ENCODE results near the gene CAPN7.

Gene CAPN7

DNA sequence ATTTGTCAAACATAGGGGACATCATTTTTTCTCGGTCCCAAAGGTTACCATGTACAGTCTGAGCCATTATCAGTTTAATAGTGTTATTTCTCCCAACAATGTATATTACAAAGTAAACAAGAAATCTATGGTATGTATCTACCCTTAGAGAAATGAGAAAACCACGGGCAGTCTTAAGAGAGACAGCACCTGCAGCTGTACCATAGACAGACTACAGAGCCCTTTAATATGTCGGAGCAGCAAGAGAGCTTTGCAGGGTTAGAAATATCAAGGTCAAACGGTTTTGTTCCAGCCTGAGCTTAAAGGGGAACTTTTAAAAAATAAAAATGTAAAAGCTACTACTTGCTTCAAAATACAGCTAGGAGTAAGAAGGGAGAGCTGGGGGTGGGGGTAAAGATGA lies 73.2 kb downstream of the CAPN7 start:
- no peak for DNase-seq

DNA sequence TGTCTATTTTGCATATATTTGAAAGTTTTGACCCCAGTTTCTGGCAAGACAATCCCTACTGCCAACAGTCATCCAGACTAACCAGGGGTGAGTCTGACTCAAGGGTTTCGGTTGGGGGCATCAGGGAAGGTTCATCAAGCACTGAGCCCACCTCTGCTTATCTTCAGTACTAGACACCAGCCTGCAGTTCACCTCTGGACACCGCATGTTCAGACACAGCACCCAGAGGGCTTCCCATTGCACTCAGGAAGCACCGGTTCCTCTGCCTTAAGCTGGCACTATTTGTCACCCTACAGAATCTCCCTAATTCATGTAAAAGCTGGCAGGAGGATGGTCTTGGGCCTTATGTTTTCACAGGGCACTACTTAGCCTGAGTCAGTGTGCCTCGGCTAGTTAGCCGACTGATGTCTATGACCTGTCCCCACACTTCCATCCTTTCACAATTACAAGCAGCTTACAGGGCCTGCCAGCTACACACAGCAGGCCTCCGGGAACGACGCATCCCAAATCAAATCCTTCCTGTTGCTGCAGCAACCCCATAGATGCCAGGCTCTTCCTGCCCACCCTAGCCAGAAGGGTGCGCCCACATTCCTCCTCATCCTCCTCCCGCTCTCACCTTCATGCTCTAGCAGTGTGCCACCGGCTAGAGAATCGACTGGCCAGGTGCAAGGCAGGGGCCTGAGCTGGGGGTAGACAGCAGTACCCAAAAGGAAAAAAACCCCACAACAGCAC lies 73.8 kb downstream of the CAPN7 start:
- no peak for DNase-seq

GRCh38 chr3:15280853-15281532 lies 74.9 kb downstream of the CAPN7 start:
- DNase-seq = no peak

DNA sequence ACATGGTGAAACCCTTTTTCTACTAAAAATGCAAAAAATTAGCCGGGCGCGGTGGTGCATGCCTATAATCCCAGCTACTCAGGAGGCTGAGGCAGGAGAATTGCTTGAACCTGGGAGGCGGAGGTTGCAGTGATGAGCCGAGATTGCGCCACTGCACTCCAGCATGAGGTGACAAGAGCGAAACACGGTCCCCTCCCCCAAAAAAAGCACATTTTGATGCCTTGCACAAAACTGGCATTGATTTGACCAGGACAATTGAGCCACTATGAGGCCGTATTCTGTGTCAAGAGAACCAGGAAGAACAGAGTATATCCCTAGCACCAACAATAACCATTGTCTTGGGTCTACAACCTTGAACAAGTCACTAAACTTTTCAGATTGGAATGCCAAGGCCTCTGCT lies 75.8 kb downstream of the CAPN7 start:
- no peak for DNase-seq

GRCh38 chr3:15283702-15284101 lies 77.7 kb downstream of the CAPN7 start:
- DNase-seq = no peak

DNA sequence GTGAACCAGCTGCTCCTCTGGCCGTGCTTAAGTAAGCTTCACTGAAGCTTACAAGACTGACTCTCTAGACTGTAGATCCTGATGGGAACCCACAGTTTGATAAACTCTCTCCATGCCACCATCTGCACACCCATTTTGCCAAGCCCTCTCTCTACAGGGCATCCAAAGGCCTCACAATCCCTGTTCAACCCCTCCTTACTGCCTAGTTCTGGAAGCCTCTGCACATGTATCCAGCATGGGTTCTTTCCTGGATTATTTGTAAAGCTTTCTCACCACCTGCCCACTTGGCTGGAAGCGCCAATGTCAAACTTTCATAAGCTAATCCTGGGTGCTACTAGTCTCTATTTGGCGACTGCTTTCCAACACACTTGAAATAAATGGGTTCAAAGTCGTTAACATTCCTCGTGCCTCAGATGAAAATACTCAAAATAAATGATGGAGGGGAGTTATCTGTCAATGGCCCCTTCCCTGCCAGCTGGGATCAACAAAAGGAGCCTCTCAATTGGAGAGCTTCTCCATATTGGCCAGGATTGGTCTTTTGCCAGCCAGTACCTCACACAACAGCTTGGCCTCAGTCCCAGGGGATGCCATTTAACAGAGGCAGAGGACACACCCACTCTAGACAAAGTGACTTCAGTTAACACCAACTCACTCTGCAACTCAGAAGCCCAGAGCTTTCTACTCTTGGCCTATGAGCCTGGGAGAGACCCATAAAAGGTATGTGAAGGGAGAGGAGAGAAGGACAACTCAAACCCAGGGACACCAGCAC lies 78.3 kb downstream of the CAPN7 start:
- no peak for DNase-seq

- no peak for DNase-seq
These were observed 80.0 kb downstream of the CAPN7 start for GRCh38 chr3:15286022-15286421.

DNA sequence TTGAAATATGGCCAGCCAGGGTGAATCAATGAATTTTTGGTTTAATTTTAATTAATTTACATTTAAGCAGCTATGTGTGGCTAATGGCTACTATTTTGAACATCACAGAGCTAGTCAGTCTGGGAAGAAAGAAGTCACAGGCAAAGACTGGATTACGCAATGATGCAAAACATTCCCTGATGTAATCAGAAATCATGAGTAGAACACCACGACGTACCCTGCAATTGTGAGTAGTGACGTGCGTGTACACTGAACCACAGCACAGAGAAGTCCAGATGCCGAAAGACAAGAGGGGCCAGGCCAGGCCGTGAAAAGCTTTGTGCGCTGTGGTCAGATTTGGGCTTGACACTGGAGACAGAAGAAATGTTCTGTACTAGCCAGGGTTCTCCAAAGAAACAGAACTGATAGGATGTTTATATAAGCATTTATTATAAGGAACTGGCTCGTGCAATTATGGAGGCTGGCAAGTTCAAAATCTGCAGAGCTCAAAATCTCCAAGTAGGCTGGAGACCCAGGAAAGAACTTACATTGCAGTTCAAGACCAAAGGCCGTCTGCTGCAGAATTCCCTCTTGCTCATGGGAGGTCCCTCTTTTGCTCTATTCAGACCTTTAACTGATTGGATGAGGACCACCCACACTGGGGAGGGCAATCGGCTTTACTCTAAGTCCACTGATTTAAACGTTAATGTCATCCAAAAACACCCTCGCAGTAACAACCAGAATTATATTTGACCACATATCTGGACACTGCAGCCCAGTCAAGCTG lies 81.7 kb downstream of the CAPN7 start:
- DNase-seq = no peak

GRCh38 chr3:15288331-15289035 lies 82.4 kb downstream of the CAPN7 start:
- DNase-seq = no peak

DNA sequence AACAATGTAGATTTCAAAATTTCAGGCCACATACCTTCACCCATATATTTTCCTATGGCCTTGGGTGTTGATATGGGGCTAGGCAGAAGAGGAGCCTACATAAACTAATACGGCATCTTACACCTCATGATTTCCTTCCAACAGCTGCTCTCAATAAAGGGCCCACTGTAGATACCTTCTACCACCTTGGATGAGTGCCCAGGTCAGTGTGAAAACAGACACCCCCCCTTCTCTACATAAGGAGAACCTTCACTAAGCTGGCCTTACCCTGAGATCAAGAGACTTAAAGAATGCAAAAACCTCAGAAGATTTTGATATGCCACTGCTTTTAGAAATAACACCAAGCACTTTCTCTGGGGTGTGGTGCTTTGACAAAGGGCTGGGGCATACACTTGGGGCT lies 83.6 kb downstream of the CAPN7 start:
- DNase-seq = no peak

- DNase-seq = no peak
These were observed 84.7 kb downstream of the CAPN7 start for GRCh38 chr3:15290736-15291135.

DNA sequence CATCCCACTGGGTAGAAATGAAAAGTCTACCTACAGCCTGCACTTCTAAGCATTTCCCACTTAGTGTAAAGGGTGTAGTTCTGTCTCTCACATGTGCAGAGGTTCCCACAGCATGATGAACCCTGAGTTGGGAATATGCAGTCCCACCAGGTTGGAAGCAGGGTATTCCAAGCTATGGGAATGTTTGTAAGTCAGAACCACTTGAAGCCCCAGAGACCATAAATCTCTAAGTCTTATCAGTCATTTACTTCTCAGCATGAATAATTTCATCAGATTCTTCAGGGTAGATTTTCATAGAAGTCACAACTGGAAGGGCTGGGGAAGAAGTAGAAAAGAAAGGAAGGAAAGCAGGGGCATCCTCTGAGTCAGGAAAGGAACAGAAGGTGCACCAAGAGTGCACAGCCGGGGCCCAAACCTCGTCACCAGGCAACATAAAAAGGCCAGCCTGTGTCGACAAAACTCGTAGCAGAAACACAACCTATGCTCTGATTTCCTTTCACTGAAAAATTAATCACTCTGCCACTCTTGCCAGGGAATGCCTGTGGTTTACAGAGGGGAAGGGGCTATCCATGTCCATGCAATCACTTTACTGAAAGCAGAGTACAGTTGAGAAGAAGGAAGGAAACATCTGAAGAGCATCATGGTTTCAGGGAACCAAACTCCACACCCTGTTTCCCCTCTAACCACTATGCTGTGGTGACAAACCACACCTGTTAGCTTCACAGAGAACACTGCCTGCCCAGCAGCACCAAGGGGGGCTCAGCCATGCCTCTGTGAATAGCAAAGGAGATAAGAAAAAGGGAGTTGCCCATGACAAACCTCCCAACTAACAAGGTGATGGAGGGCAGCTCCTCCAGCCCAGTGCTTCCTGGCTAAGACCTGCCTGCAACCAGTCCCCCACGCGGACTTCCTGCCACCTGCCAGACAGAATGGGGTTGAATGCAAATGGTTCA lies 85.8 kb downstream of the CAPN7 start:
- DNase-seq = peak; percentile 78

GRCh38 chr3:15292765-15293522 lies 86.9 kb downstream of the CAPN7 start:
- no peak for DNase-seq

DNA sequence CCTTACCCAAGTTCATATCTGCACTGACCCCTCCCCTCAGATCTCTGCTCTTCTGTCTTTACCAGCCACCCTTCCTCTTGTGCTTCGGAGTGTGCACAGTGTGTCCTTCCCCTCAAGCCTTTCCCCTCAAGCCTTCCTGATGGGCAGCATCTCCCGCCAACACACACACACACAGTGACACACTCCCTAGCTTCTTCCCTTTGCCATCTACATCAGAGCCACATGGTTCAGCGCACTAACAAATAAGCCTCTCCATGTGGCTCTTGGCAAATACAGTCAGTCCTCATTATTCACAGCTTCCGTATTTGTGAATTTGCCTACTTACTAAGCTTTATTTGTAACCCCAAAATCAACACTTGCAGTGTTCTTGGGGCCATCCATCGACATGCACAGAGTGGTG lies 88.9 kb downstream of the CAPN7 start:
- no peak for DNase-seq

DNA sequence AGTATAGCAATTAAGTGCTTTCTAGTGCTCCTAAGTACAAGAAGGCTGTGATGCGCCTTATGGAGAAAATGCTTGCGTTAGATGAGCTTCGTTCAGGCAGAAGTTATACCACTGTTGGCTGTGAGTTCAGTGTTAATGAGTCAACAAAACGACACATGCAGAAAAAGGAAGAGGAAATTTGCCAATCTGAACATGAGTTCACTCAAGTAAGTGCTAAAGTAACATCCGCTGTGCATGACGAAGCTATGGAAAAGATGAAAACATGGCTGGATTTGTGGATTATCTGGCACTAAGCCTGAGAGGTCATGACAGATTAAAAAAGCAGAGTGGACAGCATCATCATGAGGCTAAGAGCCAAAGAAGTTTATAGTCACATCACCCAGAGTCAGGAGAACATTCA lies 89.5 kb downstream of the CAPN7 start:
- no peak for DNase-seq

DNA sequence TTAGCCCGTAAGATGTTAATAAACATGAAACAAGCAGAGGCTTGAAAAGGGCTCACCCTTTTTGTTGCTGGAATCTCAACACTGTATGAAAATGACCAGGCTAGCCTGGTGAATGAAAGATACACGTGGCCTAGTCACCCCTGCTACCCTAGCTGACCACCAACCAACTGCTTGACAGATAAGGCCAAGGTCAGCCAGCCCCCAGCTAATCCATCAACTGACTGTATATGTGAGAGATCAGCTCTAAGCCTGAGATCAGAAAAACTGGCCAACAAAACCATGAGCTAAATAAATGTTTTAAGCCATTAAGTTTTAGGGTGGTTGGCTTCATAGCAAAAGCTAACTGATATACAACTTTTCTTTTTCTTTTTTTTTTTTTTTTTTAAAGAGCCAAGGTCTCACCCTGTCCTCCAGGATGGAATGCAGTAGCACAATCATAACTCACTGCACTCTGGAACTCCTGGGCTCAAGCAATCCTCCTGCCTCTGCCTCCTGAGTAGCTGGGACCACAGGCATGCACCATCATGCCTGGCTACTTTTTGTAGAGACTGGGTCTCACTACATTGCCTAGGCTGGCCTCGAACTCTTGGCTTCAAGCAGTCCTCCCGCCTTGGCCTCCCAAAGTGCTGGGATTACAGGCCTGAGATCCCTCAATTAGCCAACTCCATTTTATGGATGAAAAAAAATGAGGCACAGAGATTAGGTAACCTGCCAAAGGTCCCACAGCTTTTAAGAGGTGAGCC lies 91.7 kb downstream of the CAPN7 start:
- DNase-seq = no peak

DNA sequence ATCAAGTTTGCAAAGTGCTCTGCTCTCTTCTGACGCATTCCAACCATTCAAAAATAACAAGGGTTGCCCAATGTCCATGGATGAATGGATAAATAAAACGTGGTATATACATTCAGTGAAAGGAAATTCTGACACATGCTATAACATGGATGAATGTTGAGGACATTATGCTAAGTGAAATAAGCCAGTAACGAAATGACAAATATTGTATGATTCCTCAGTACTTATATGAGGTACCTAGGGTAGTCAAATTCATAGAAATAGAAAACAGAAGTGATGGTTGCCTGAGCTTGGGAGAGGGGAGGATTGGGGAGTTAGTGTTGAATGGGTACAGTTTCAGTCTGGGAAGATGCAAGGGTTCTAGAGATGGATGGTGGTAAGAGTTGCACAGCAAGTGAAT lies 92.5 kb downstream of the CAPN7 start:
- DNase-seq = no peak

- no peak for DNase-seq
These were observed 93.0 kb downstream of the CAPN7 start for GRCh38 chr3:15299036-15299435.

DNA sequence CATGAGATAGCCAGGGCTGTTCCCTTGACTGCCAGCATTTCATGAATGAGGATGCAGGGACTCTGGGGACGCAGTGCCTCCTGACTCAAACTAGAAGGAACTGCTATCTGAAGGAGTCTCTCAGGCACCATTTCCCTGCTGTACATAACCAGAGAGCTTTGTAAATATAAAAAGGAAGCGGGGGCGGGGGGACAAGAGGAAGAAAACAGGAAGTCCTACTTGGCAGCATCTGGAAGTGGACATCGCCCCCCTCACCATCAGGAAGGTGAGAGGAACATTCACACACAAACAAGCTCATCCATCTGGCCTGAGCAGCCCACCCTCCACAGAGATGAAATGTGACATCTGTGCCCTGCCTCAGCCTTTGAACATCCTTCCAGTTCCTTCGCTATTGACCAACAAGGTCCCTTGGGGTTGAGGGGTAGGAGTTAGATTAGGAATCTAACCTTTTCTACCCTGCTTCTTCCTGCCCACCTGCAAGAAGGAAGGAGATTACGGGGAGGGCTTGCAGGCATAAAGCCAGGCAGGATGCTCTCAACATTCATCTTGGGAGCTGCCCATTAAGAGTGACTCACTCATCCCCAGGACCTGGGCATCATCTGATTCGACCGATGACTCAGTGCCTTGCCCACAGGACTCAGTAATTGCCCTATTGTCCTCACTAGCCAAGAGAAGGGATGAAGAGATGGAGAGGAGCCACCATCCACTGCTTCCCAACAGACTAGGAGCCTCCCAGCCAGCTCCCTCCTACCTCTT lies 94.5 kb downstream of the CAPN7 start:
- DNase-seq = no peak
